Skeletal muscle tissue (tissue), 4 donors: ENCODE data around the gene LCN1. TPM values are rescaled to one million over a fixed set of nuclear protein-coding genes. Genes with fewer than 3 reads are reported as not detected.

Source experiments
- H3K27ac ChIP-seq: one replicate; pipeline ENCODE4 v1.7.0; 2013; ENCODE audit warnings: mild to moderate bottlenecking, low read depth, low read length, inconsistent platforms
- H3K27me3 ChIP-seq, 3 donors: one replicate each; pipeline ENCODE4 v1.7.0; 2013; ENCODE audit warnings: low read length in 3 of 3; ENCODE audit not compliant: control insufficient read depth in 3 of 3, insufficient read depth in 3 of 3
- H3K36me3 ChIP-seq, 3 donors: one replicate each; pipeline ENCODE4 v1.7.0; 2013; ENCODE audit warnings: low read length in 3 of 3; ENCODE audit not compliant: control insufficient read depth in 3 of 3, insufficient read depth in 3 of 3
- H3K4me1 ChIP-seq, 3 donors: one replicate each; pipeline ENCODE4 v1.7.0; 2013; ENCODE audit warnings: low read length in 3 of 3, mild to moderate bottlenecking in 3 of 3; ENCODE audit not compliant: control insufficient read depth in 3 of 3, insufficient read depth in 3 of 3
- H3K4me3 ChIP-seq, 3 donors: one replicate each; pipeline ENCODE4 v1.7.0; 2013; ENCODE audit warnings: low read length in 3 of 3
- H3K9ac ChIP-seq, 3 donors: one replicate each; pipeline ENCODE4 v1.7.0; 2013; ENCODE audit warnings: low read length in 3 of 3, mild to moderate bottlenecking in 3 of 3, moderate library complexity in 2 of 3, low read depth in 1 of 3
- H3K9me3 ChIP-seq, 3 donors: one replicate each; pipeline ENCODE4 v1.7.0; 2013; ENCODE audit warnings: low read length in 3 of 3; ENCODE audit not compliant: control insufficient read depth in 3 of 3
- total RNA-seq: library from RNA; depleted of rRNA; stranded (reverse); fragments of >200 nt; gene quantifications from one replicate; pipeline ENCODE4 v1.2.3, GENCODE V29; 2014
- donor health status: Osteomylitis.

Gene LCN1
- not detected for total RNA-seq

DNA sequence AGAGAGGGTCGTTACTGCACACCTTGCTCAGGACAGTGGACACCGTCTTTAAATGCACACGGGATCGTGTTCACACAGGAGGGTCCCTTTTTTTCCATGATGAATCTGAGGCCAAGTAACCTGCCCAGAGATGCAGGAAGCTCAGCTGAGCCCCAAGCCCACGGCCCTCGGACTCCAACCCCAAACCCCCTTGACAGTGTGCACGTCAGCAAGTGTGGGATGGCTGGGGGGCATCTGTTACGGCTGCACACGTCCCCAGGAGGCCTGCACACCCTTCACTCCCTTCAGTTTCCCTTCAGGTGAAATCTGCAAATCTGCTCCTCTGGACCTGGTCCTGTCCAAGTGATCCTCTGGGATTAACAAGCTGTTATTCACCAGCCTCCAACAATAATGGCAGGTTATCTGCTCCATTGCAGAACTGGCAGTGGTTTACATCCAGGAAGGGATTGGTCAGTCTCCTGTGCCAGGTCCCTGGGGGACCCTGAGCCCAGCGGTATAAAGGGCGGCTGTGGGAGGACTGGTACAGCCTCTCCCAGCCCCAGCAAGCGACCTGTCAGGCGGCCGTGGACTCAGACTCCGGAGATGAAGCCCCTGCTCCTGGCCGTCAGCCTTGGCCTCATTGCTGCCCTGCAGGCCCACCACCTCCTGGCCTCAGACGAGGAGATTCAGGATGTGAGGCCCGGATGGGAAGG lies at the start of gene LCN1:
Gene LCN1 (plus strand): TSS at position 525 of the 692 bp plus-strand sequence. CDS start 58 bp downstream, at position 583.
- peaks cover 3 to 24% (median 22%) of the 10 kb centered on the region in 3 donors for H3K27me3 ChIP-seq

DNA sequence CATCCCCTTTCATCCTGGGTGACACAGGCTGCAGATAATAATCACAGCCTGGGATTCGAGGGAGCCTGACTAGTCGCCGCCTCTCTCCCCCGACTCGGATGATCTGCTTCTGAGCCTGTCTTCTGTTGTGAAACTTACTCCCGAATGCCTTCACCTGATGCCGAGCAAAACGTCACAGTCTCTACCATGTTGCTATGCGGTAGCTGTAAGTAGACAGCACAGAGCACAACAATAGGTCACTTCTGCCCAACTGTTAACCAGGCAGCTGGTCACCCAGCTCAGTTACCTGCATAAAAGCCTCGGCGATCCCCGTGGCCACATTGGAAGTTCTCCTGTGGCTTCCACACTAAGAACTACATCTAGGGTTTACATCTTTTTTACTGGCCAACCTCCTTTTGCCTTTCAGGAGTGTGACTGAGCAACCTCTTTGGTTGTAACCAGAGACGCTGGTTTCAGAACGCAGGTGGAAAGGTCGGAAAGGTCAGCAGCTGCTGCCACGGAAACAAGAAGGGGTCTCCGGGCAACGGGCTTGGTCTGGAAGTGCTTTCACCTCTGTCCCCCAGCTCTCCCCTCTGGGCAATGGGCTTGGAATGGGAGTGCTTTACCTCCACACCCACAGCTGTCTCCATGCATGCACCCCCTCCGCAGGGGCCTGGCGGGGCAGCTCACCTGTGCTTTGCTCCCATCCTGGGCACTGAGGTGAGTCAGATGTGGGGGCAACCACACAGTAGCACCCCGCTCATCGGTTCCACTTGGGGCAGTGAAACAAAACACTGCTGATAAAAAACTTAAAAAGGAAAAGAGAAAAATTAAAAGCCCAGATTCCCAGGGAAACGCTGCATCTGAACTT lies 49.2 kb upstream of the LCN1 start:
- H3K9ac ChIP-seq: no peak overlapping the region
- peaks cover 19 to 44% (median 31%) of the 10 kb centered on the region in 3 donors for H3K27me3 ChIP-seq
- no peak overlapping the region for H3K27ac ChIP-seq
- no peak overlapping the region for H3K4me3 ChIP-seq
- H3K36me3 ChIP-seq: no peaks in the 10 kb centered on the region
- no peaks in the 10 kb centered on the region for H3K4me1 ChIP-seq
- H3K9me3 ChIP-seq: no peaks in the 10 kb centered on the region

More for the DNA sequence above, at the start of gene LCN1:
- Histone ChIP-seq H3K4me1 (peaks cover 0 to 3% (median 0%) of the 10 kb centered on the region in 3 donors), H3K36me3 (no peaks in the 10 kb centered on the region), H3K27ac (no peak within 1 kb of the TSS), H3K9ac (no peak within 1 kb of the TSS), H3K4me3 (no peak within 1 kb of the TSS), H3K9me3 (no peaks in the 10 kb centered on the region)

DNA sequence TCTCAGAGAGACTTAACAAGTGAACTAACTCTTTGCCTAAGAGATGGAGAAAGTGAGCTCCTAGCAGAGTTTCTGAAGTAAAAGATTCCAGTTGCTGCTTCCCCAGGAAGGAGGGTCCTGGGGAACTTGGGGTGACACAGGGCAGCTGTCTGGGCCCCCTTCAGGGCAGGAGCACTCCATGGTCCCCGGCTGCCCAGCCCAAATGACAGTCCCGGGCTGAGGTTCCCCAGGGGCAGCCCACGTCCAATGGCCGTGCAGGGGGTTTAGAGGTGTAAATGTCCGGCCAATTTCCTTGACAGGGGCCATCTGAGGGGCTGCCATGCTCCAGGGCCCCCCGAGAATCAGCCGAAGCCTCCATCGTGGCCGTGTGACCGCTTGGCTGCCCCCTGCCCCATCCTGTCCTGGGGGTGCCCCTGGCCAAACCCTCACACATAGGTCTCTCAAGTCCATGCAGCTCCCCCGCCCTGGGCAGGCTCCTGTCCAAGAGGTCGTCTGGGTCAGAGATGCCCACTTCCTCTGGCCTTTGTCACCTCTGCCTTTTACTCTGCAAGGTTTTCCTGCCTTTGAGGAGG lies 47.2 kb upstream of the LCN1 start:
- no peaks in the 10 kb centered on the region for H3K36me3 ChIP-seq
- H3K9me3 ChIP-seq: no peaks in the 10 kb centered on the region
- no peak overlapping the region for H3K9ac ChIP-seq
- H3K27me3 ChIP-seq: peaks cover 25 to 39% (median 31%) of the 10 kb centered on the region in 3 donors
- H3K4me1 ChIP-seq: no peaks in the 10 kb centered on the region
- no peak overlapping the region for H3K4me3 ChIP-seq
- no peak overlapping the region for H3K27ac ChIP-seq

DNA sequence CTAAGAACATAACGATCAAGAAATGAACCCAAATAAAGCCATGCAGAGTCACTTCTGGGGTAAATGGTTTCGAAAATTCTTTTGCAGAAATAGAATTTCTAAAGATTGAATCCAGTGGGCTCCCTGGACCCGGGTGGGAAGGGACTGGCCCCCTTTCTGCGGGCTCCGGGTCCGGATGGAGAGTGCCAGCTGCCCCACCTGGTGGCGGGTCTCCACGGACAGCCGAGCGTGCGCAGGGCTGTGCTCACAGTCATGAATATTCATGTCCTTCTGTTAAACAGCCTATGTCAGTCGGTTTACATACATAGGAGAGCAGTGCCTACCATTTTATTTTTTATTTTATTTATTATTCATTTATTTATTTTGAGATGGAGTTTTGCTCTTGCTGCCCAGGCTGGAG lies 46.3 kb upstream of the LCN1 start:
- no peaks in the 10 kb centered on the region for H3K9me3 ChIP-seq
- H3K27me3 ChIP-seq: peaks cover 25 to 34% (median 30%) of the 10 kb centered on the region in 3 donors

DNA sequence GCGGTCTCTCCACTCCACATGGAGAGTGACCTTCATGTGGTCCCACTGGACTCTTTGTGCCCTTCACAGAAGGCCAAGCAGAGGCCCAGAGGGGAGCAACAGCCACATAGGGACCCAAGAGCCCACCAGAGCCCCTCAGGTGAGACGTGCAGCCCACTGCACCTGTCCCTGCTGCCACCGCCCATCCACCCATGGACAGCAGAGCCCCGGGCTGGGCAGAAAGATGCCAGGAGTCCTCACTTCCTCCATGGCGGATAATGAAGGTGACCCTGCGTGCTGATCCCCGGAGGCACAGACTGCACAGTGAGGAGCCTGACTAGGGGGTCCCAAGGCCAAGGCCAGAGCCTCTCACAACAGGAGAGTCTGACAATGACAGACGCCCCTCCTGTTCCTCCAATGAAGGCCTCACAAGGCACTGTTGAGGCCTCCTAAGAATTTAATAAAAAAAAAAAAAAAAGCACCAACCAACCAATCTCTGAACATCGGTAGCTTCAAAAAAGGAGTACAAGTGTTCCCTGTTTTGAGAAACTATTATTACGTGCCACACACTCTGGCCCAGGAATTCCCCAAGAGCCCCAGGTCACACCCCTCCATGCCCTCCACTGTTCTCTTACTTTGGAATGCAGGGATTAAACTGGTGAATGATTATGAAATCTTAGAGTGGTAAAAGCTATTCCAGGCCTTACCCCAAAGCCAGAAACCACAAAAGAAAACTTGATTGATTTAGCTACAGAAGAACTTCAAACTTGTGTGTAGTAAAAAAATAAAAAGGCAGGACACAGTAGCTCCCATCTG lies 44.5 kb upstream of the LCN1 start:
- no peak overlapping the region for H3K4me3 ChIP-seq
- no peaks in the 10 kb centered on the region for H3K36me3 ChIP-seq
- peaks cover 21 to 29% (median 27%) of the 10 kb centered on the region in 3 donors for H3K27me3 ChIP-seq
- H3K4me1 ChIP-seq: peaks cover 7 to 9% (median 8%) of the 10 kb centered on the region in 3 donors
- H3K27ac ChIP-seq: no peak overlapping the region
- no peak overlapping the region for H3K9ac ChIP-seq
- no peaks in the 10 kb centered on the region for H3K9me3 ChIP-seq

More for the DNA sequence above, 46.3 kb upstream of the LCN1 start:
- H3K4me1 ChIP-seq: no peaks in the 10 kb centered on the region
- no peak overlapping the region for H3K4me3 ChIP-seq
- H3K36me3 ChIP-seq: no peaks in the 10 kb centered on the region
- no peak overlapping the region for H3K27ac ChIP-seq
- no peak overlapping the region for H3K9ac ChIP-seq

DNA sequence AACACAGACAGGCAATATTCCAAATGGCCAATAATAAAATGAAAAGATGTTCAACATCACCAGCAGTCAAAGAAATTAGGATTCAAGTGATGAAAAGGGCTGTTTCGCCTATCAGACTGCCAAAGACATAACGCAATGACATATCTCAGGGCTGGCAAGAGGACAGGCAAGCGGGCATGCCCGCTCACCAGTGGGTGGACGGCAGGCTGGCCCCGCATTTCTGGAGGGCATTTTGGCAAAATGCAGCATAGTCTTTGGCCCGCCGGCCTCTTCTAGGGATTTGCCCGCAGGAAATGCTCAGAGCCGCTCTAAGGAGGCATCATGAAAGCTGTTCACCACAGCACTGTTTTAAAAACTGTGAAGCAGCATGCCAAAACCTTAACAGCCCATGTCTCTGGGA lies 43.0 kb upstream of the LCN1 start:
- H3K27me3 ChIP-seq: peaks cover 10 to 28% (median 18%) of the 10 kb centered on the region in 3 donors
- no peak overlapping the region for H3K27ac ChIP-seq
- H3K9me3 ChIP-seq: no peaks in the 10 kb centered on the region
- H3K4me1 ChIP-seq: peaks cover 7 to 9% (median 8%) of the 10 kb centered on the region in 3 donors
- no peaks in the 10 kb centered on the region for H3K36me3 ChIP-seq
- no peak overlapping the region for H3K9ac ChIP-seq
- H3K4me3 ChIP-seq: no peak overlapping the region

DNA sequence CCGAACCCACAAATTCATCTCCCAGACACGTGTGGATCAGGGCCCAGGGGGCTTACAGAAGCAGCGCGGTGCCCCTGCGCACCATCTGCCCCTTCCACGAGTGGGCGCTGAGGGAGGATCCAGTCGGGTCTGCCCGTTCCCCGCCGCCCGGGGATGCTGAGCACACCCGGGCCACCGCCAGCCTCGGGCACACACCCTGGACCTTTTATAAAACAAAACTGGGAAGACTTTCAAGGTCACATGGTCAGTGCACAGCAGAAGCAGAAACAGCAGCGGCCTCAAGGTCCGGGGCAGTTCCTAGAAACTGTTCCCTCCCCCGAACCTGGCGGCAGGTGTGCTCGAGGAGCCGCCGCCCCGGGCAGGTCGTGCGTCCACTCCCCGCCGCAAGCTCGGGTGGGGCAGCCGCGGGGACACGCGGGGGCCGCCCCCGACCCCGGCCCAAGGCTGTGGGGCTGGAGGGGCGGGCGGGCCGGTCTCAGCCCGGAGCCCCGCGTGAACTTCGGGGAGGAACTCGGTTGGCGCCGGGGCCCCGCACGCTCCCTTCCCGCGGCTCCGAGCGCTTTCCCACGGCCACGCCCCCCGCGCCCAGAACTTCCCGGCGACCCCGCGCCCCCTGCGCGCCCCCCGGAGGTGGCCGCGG lies 42.3 kb upstream of the LCN1 start:
- H3K4me1 ChIP-seq: peaks cover 7 to 9% (median 8%) of the 10 kb centered on the region in 3 donors
- H3K9ac ChIP-seq: peak overlapping the region in 1 of 3 donors; percentile 54
- H3K4me3 ChIP-seq: peak overlapping the region; percentile 43 to 56 (median 49)
- no peak overlapping the region for H3K27ac ChIP-seq
- no peaks in the 10 kb centered on the region for H3K9me3 ChIP-seq
- H3K27me3 ChIP-seq: peaks cover 9 to 24% (median 18%) of the 10 kb centered on the region in 3 donors
- H3K36me3 ChIP-seq: peaks cover 0 to 2% (median 0%) of the 10 kb centered on the region in 3 donors

DNA sequence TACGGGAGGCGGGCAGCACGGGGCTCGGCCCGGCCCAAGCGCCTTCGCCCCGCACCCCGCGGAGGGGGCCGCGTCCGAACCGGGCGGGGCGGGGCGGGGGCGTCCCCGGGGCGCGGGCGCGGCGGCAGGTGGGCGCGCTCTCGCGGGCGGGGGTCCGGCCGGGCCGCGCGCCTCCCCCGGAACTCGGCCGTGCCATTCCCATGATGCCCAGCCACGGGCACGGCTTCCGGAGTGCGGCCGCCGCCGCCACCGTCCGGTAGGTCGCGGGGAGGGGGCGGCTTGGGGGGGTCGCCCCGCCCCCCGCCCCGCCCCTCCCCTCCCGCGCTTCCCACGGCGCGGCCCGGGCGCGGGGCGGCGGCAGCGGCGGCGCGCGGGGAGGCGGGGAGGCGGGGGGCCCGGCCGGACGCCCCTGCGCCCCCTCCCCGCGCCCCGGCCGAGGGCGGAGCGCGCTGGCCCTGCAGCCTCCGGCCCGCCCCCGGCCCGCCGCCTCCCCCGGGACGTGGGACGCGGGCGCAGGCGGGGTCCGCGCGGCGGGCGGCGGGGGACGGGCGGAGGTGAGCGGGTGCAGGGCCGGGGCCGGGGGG lies 41.7 kb upstream of the LCN1 start, which contains the start of gene PPP1R26:
Gene PPP1R26 (plus strand): TSS at position 314 of the 584 bp plus-strand sequence. CDS start 4,729 bp downstream, outside the sequence.
- Histone ChIP-seq H3K9me3 (no peaks in the 10 kb centered on the region), H3K27me3 (peaks cover 4 to 22% (median 12%) of the 10 kb centered on the region in 3 donors), H3K9ac (peak within 1 kb of the TSS; percentile 65 to 73 (median 68)), H3K27ac (no peak within 1 kb of the TSS), H3K4me1 (peaks cover 7 to 9% (median 8%) of the 10 kb centered on the region in 3 donors), H3K36me3 (peaks cover 0 to 7% (median 5%) of the 10 kb centered on the region in 3 donors), H3K4me3 (peak within 1 kb of the TSS; percentile 63 to 73 (median 67))
